ENCODE data around the gene DOK1.
A peak's percentile ranks its signal among the peaks of the same experiment; 100 is the strongest.

Gene DOK1

GRCh38 chr2:74553892-74554819 is at the start of gene DOK1, which contains the start of gene LOXL3:
TSS of gene DOK1 (plus strand) at chr2:74554720. CDS start at chr2:74554755, 35 bp downstream.
TSS of gene LOXL3 (minus strand) at chr2:74553942. CDS start at chr2:74552634, 1,308 bp downstream.
- DNase-seq = peak; percentile 83

- DNase-seq = no peak
Observed at GRCh38 chr2:74505448-74506246, 48.9 kb upstream of the DOK1 start.

- peak; percentile 97 for DNase-seq
Observed at GRCh38 chr2:74507145-74507925, 47.2 kb upstream of the DOK1 start, which contains the start of gene PCGF1. TSS of gene PCGF1 (minus strand) at chr2:74507695. CDS start at chr2:74507668, 27 bp downstream.

DNA sequence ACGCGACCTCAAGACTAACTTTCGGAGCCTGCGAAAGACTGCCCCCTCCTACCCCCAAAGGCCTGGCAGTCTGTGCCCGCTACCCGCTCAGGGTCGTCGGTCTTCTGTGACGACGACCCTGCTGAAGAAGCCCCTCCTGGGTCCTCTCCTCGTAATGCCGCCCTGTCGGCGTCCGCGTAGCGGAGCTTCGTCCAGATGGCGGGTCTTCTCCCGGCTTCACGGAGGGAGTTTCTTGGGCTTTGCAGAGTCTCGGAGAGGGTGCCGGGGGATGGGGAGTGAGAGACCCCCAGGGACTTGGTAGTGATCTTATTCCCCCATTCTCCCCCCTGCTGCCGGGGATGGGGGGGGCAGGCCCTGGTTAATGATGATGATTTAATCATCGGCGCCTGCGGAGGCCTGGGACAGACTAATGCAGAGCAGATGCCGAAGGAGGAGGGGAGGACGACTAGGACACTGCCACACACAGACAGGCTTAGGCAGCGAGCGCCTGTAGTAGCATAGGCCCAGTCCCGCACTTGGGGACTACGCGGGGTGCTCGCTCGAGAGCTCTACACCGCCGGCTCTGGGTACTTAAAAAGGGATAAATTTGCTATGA is 46.5 kb upstream of the DOK1 start:
- no peak for DNase-seq

DNA sequence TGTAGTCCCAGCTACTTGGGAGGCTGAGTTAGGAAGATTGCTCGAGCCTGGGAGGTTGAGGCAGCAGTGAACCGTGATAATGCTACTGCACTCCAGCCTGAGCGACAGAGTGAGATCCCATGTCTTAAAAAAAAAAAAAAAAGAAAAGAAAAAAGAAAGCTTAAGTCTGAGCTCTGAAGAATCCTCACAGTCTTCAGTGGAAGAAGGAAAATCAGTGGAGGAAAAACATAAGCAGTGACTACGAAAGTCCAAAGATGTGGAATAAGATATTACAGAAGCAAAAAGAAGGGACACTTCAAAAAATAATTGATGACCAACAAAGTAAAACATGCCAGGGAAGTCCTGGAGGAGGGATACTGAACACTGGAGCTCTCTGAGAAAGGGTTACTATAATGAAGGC is 44.2 kb upstream of the DOK1 start:
- DNase-seq = no peak

DNA sequence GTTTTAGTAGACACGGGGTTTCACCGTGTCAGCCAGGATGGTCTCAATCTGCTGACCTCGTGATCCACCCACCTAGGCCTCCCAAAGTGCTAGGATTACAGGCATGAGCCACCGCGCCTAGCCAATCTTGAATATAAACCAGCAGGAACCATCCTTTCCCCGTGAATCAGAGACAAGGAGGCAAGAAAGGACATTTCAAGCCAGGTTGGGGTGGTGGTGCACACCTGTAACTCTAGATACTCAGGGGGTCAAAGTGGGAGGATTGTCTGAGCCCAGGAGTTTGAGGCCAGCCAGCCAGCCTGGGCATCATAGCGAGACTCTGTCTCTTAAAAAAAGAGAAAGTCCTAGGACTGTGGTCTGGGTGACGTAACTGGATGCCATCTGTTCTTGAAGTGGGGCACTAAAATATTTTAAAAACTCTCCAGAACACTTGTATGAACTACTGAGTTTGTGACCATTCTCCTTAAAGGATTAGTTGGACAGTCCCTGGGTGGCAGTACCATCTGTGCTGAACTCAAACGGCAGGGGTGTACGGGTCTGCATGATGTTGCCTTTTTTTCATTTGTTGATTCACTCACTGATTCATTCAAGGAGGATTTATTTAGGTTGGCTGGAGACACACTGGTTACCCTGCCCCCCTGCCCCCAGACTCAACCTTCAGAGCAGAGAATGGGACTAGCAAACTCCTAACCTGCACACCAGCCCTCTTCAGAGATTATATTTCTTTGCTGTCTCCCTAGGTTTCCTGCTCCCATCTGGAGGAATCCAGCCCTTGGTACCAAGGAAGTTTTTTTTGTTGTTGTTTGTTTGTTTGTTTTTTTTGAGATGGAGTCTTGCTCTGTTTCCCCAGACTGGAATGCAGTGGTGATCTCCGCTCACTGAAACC is 43.2 kb upstream of the DOK1 start:
- DNase-seq = no peak

GRCh38 chr2:74512744-74513604 is 41.5 kb upstream of the DOK1 start:
- no peak for DNase-seq

GRCh38 chr2:74513605-74514367 is 40.7 kb upstream of the DOK1 start:
- DNase-seq = no peak

- no peak for DNase-seq
Observed at GRCh38 chr2:74514368-74515270, 39.9 kb upstream of the DOK1 start, which contains the start of gene TLX2. TSS of gene TLX2 (plus strand) at chr2:74514450. CDS start at chr2:74514807, 357 bp downstream.

GRCh38 chr2:74515271-74515980 is 39.1 kb upstream of the DOK1 start:
- DNase-seq = no peak

- DNase-seq = peak; percentile 83
Observed at GRCh38 chr2:74515981-74516633, 38.4 kb upstream of the DOK1 start.

DNA sequence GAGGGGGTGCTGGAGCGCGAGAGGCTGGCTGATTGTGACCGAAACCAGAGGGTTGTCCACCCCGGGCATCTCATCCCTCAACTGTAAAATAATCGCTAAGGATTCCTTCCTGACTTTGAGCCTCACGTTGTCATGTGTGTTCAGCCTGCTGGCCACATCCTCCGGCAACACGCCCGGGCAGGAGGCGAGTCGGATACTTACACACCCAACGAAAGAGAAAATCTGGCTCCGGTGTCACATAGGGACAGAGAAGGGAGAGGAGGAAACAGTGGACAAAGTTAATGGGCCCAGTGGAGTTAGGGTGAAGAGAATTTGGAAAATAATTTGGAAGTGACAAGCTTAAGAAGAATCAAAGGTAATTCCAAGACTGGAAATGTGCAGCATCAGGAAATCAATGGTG is 37.9 kb upstream of the DOK1 start:
- DNase-seq = no peak

GRCh38 chr2:74522516-74522915 is 32.0 kb upstream of the DOK1 start:
- no peak for DNase-seq

DNA sequence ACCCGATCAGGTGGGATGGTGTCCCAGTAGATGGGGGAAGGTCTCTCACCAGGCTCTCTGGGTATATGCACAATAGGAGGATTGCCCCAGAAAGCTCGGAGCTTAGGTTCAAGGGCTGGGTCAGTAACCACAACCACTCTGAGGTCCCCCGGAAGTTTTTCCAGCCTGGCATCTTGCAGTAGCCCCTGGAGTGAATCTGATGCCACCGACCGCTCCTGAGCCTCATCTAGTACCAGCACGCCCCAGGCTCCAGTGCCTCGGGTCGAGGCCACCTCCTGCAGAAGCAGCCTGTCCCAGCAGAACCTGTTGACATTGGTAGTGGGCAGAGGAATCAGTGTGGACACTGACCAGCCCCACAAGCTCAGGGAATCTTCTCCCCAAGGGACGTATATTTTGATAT is 30.5 kb upstream of the DOK1 start:
- no peak for DNase-seq

DNA sequence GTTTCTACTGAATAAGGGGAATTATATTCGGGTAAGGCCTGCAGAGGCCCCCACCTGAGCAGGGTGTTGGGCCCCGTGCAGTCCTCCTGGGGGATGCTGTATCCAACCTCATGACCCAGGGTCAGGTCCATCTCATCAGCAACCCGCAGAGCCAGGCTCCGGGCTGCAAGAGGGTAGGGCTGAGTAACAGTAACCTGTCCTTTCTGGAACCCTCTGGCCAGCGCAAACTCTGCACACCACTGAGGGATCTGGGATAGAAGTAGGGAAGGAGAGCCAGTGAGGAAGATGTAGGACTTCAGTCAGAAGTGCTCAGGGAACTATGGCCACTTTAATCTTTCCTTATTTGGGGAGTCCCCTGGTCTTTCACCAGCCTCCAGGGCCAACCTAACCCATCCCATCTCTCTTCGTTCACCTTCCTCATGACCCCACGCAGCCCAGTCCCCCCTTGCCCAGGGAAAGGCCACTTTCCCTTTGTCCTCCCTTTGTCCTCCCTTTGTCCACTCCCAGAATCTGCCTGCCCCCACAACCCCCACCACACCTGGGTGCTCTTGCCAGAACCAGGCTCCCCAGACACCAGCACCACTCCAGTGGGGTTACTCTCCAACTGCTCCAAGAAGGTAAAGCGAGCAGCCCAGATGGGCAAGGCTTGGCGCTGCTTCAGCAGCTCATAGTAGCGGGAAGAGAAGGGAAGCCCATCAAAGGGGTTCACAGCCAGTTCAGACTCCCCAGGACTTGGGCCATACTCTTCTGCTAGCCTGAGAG is 29.4 kb upstream of the DOK1 start:
- no peak for DNase-seq
